ENCODE data around the gene SCIMP.
A peak's percentile ranks its signal among the peaks of the same experiment; 100 is the strongest.
"Not testable (repeated sequence)": the region's sequence is repeated elsewhere in the genome, so short reads cannot be mapped to it uniquely, and the experiment has no call there.

Gene SCIMP

GRCh38 chr17:5183410-5183793, 51.3 kb downstream of the SCIMP start:
- no peak for DNase-seq

- peak; percentile 23 for DNase-seq
These were observed 51.9 kb downstream of the SCIMP start for GRCh38 chr17:5182597-5183409.

DNA sequence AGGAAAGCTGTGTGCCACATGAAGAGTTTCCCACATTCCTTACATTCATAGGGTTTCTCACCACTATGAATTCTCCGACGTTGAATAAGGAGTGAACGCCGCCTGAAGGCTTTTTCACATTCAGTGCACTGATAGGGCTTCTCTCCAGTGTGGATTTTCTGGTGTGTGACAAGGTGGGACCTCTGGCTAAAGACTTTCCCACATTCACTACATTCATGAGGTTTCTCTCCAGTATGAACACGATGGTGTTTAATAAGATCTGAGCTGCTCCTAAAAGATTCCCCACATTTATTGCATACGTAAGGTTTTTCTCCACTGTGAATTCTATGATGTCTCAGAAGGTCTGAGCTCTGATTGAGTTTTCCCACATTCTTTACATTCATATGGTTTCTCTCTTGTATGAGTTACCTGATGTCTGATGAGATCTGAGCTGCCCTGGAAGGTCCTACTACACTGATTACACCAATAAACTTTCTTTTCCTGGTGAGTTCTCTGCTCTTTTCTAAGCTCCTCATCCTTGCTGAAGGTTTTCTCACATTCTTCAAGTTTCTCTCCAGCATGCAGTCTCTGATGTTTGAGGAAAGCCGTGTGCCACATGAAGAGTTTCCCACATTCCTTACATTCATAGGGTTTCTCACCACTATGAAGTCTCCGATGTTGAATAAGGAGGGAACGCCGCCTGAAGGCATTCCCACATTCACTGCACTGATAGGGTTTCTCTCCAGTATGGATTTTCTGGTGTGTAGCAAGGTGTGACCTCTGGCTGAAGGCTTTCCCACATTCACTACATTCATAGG, 53.0 kb downstream of the SCIMP start:
- peak; percentile 28 for DNase-seq

GRCh38 chr17:5179003-5179402, 55.7 kb downstream of the SCIMP start:
- no peak for DNase-seq

DNA sequence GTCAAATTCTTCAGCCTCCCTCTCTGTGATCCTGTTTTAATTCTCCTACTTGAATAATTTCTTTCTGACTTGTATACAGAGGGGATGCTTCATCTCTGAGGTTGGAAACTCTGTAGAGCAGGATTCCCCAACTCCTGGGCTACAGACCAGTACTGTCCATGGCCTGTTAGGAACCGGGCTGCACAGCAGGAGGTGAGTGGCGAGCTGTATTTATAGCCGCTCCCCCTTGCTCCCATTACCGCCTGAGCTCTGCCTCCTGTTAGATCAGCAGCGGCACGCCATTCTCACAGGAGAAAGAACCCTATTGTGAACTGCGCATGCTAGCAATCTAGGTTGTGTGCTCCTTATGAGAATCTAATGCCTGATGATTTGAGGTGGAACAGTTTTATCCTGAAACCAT, 59.6 kb downstream of the SCIMP start:
- DNase-seq = not testable (repeated sequence)

DNA sequence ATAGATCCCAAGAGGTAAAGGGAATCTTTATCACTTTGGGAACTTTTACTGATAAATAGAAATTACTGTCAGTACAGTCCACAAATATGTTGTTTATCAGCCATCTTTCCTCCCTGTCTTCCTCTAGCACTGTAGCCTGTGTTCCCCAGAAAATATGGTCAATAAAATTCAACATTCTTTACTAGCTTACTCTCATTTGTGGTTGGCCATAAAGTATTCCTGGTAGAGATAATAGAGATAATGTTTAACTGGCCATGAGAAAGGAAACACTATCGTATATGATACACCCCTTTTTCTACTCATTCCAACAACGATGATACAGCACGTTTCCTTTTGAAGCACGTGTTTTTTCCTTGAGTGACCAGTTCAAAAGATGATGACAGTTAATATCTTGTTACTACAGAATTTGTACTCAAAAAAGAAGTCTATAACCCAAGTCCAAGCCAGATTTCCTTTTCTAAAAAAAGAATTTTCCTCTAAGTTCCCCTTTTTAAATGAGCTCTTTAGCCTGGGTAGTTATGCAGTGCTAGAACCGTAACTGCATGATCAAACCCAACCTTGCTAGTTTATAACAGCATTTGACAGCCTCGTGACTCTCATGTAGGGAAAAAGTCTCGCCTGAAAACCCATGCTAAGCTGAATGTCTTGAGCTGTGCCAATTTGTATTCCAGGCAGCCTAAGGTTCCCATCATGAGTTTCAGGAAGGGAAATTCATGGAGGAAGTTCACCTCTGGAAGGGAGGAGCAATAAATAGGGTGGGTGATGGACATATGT, 68.7 kb downstream of the SCIMP start:
- DNase-seq = not testable (repeated sequence)

- peak; percentile 70 for DNase-seq
These were observed 70.2 kb downstream of the SCIMP start for GRCh38 chr17:5164436-5164835.

GRCh38 chr17:5161793-5162192, 72.9 kb downstream of the SCIMP start:
- not testable (repeated sequence) for DNase-seq

GRCh38 chr17:5160702-5161101, 74.0 kb downstream of the SCIMP start:
- DNase-seq = not testable (repeated sequence)

Measured in NCI-H82 (cell line).